ENCODE measurements around the gene CNOT6.

CNOT6 gene

DNA sequence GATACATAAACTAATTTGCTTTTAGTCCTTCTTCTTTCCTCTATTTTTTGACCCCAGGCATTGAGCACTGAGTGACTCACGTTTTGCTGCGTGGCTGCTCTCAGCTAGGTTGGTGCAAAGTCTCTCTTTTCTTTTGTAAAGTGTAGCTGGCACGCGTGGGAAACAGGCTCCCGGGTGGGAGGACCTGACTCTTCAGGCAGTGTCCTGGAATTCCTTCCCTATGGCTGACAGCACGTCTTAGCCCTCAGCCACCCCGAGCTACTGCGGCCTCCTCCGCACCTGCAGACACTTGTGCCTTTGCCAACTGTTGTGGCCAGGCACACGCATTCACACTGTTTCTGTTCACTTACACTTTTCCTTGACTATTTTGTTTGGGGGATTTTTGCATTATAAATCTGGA is 98.0 kb downstream of the CNOT6 start:
- POLR2A ChIA-PET = no interaction called here
- CTCF ChIA-PET = no interaction called here
- Histone ChIP-seq H3K9me3 (ENCODE audit: control insufficient read depth, insufficient read depth, low read depth, low read length) (no peaks in the 10 kb centered on the region), H3K4me3 (ENCODE audit: low read depth, low read length) (no peak overlapping the region), H3K4me1 (ENCODE audit: control insufficient read depth, insufficient read depth, low read length) (no peaks in the 10 kb centered on the region), H3K27ac (ENCODE audit: extremely low read depth, low read depth, low read length) (no peak overlapping the region), H3K36me3 (ENCODE audit: control insufficient read depth in 2 of 2, insufficient read depth in 1 of 2, low read length in 2 of 2) (no peaks in the 10 kb centered on the region)
- TF ChIP-seq ZBTB44 (tag by site-specific recombination; IDR thresholded peaks at IDR 0.05) (no peak), ZNF211 (tag by site-specific recombination; IDR thresholded peaks at IDR 0.05; ENCODE audit: low read depth) (no peak), ZBTB21 (tag by site-specific recombination; IDR thresholded peaks at IDR 0.05) (no peak), ZFP41 (tag by site-specific recombination; IDR thresholded peaks at IDR 0.05; ENCODE audit: borderline replicate concordance) (no peak), ZNF621 (tag by site-specific recombination; IDR thresholded peaks at IDR 0.05) (no peak), ZNF664 (tag by site-specific recombination; IDR thresholded peaks at IDR 0.05) (no peak)

GRCh38 chr5:180593446-180594206 is 99.4 kb downstream of the CNOT6 start:
- H3K36me3 ChIP-seq (ENCODE audit: control insufficient read depth in 2 of 2, insufficient read depth in 1 of 2, low read length in 2 of 2) = no peaks in the 10 kb centered on the region
- no peaks in the 10 kb centered on the region for H3K9me3 ChIP-seq (ENCODE audit: control insufficient read depth, insufficient read depth, low read depth, low read length)
- POLR2A ChIA-PET = no interaction called here
- no peak overlapping the region for H3K4me3 ChIP-seq (ENCODE audit: low read depth, low read length)
- CTCF ChIA-PET = interaction anchor here (0.6 kb wide), 1 partner anchor 236 kb away, joined by 4 read pairs; no protein-coding TSS in a partner anchor
- H3K4me1 ChIP-seq (ENCODE audit: control insufficient read depth, insufficient read depth, low read length) = no peaks in the 10 kb centered on the region
- TF ChIP-seq ZFHX2 (tag by site-specific recombination; conservative IDR thresholded peaks at IDR 0.05) (peak; percentile 53; the same call in 1 of the 2 replicates), ZNF76 (tag by site-specific recombination; IDR thresholded peaks at IDR 0.05; ENCODE audit: borderline replicate concordance, low read depth) (no peak), BCL11B (tag by site-specific recombination; IDR thresholded peaks at IDR 0.05; ENCODE audit: low read depth) (no peak), EGR2 (tag by site-specific recombination; IDR thresholded peaks at IDR 0.05; ENCODE audit: low read depth) (peak; percentile 47; the same call in 1 of the 2 replicates)
- H3K27ac ChIP-seq (ENCODE audit: extremely low read depth, low read depth, low read length) = no peak overlapping the region

DNA sequence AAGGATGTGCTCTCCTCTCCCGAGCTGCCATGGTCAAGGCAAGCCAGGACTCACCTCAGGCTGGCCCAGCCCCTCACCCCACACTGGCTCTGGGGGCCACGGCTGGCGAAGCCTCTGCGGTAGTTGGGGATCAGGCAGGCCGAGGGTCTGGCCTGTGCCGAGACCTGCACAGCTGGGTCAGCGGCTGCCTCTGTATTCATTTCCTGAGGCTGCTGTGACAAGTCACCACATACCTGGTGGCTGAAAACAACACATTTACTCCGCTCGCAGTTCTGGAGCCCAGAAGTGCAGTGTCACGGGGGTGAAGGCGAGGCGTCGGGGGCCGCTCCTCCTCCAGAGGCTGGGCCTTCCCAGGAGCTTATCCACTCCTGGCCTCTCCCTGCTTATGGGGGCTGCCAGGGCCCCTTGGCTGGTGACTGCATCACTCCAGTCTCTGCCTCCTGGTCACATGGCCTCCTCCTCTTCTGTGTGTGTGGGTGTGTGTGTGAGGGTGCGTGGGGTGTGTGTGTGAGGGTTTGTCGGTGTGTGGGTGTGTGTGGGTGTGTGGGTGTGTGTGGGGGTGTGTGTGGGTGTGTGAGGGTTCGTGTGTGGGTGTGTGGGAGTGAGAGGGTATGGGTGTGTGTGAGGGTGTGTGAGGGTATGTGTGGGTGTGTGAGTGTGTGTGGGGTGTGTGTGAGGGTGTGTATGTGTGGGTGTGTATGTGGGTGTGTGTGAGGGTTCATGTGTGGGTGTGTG is 100.3 kb downstream of the CNOT6 start:
- Histone ChIP-seq H3K4me3 (ENCODE audit: low read depth, low read length) (no peak overlapping the region), H3K4me1 (ENCODE audit: control insufficient read depth, insufficient read depth, low read length) (no peaks in the 10 kb centered on the region), H3K27ac (ENCODE audit: extremely low read depth, low read depth, low read length) (no peak overlapping the region), H3K9me3 (ENCODE audit: control insufficient read depth, insufficient read depth, low read depth, low read length) (no peaks in the 10 kb centered on the region), H3K36me3 (ENCODE audit: control insufficient read depth in 2 of 2, insufficient read depth in 1 of 2, low read length in 2 of 2) (no peaks in the 10 kb centered on the region)
- CTCF ChIA-PET = no interaction called here
- POLR2A ChIA-PET = no interaction called here
- TF ChIP-seq, protein P1, sequence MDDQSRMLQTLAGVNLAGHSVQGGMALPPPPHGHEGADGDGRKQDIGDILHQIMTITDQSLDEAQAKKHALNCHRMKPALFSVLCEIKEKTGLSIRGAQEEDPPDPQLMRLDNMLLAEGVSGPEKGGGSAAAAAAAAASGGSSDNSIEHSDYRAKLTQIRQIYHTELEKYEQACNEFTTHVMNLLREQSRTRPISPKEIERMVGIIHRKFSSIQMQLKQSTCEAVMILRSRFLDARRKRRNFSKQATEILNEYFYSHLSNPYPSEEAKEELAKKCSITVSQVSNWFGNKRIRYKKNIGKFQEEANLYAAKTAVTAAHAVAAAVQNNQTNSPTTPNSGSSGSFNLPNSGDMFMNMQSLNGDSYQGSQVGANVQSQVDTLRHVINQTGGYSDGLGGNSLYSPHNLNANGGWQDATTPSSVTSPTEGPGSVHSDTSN (CRISPR knock-in tag; IDR thresholded peaks at IDR 0.05) = no peak
- no peak for TF ChIP-seq TRIM28 (IDR thresholded peaks at IDR 0.05; ENCODE audit: borderline replicate concordance, low read length)
- TF ChIP-seq ZSCAN5A (tag by site-specific recombination; IDR thresholded peaks at IDR 0.05) = no peak
- no peak for TF ChIP-seq ZNF571 (tag by site-specific recombination; IDR thresholded peaks at IDR 0.05)
- TF ChIP-seq, protein P2, sequence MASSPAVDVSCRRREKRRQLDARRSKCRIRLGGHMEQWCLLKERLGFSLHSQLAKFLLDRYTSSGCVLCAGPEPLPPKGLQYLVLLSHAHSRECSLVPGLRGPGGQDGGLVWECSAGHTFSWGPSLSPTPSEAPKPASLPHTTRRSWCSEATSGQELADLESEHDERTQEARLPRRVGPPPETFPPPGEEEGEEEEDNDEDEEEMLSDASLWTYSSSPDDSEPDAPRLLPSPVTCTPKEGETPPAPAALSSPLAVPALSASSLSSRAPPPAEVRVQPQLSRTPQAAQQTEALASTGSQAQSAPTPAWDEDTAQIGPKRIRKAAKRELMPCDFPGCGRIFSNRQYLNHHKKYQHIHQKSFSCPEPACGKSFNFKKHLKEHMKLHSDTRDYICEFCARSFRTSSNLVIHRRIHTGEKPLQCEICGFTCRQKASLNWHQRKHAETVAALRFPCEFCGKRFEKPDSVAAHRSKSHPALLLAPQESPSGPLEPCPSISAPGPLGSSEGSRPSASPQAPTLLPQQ (tag by site-specific recombination; IDR thresholded peaks at IDR 0.05) = no peak
- TF ChIP-seq ZNF248 (tag by site-specific recombination; IDR thresholded peaks at IDR 0.05) = no peak
- TF ChIP-seq ZNF639 (tag by site-specific recombination; IDR thresholded peaks at IDR 0.05) = no peak
- TF ChIP-seq ZNF302 (tag by site-specific recombination; IDR thresholded peaks at IDR 0.05; ENCODE audit: low read depth) = no peak
- peak; percentile 99 for TF ChIP-seq KLF1 (tag by site-specific recombination; IDR thresholded peaks at IDR 0.05)
- no peak for TF ChIP-seq ZNF133 (tag by site-specific recombination; IDR thresholded peaks at IDR 0.05)
- TF ChIP-seq MZF1 (tag by site-specific recombination; IDR thresholded peaks at IDR 0.05; ENCODE audit: borderline replicate concordance) = no peak
